Bronchial smooth muscle cell (primary cell): ENCODE measurements around the gene SCCPDH. TPM values are rescaled to one million over a fixed set of nuclear protein-coding genes. Genes with fewer than 3 reads are reported as not detected.

Source experiments
- total RNA-seq: library from RNA; depleted of rRNA; stranded (reverse); fragments of >200 nt; gene quantifications from 2 replicates; pipeline ENCODE4 v1.2.1, GENCODE V29; 2014

SCCPDH gene, protein sequence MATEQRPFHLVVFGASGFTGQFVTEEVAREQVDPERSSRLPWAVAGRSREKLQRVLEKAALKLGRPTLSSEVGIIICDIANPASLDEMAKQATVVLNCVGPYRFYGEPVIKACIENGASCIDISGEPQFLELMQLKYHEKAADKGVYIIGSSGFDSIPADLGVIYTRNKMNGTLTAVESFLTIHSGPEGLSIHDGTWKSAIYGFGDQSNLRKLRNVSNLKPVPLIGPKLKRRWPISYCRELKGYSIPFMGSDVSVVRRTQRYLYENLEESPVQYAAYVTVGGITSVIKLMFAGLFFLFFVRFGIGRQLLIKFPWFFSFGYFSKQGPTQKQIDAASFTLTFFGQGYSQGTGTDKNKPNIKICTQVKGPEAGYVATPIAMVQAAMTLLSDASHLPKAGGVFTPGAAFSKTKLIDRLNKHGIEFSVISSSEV
- total RNA-seq, result 40.8 and 45.2 TPM in 2 replicates

DNA sequence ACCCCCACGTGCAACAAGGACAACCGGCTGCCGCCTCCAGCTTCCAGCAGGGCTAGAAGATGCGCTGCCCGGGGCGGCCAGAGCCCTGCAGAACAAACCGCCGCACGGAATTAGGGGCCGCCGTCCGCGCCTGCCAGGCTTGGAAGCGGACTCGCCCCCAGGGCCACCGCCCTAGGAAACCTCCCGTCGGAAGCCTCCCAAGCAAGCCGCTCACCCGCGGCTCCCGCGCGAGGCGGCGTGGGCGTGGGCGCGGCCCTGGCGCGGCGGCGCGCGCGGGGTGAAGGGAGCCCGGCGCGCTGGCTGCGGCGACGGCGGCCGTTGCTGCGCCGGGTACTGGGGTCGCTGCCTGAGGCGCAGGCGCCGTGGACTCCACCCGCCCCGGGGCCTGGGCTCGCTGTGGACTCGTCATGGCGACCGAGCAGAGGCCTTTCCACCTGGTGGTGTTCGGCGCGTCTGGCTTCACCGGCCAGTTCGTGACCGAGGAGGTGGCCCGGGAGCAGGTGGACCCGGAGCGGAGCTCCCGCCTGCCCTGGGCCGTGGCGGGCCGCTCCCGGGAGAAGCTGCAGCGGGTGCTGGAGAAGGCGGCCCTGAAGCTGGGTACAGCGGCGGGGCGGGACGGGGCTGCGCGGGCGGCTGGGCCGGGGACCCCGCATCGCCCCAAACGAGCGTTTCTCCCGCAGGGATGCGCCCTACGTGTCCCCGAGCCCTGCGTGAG lies at the start of gene SCCPDH:
Gene SCCPDH, plus strand, starts transcription at position 394 of the 715 bp plus-strand sequence. Its CDS starts 14 bp downstream, at position 408.

Other genes with a start within 250 kb of the SCCPDH start
- 45.6 and 58.2 TPM in 2 replicates for gene SMYD3, start 217.1 kb upstream of the SCCPDH start, total RNA-seq
- gene TFB2M, start 158.1 kb upstream of the SCCPDH start, total RNA-seq, result 6.6 and 11.7 TPM in 2 replicates
- gene CNST, start 158.0 kb upstream of the SCCPDH start, total RNA-seq, result 10.6 and 14.3 TPM in 2 replicates
- 13.4 and 14.9 TPM in 2 replicates for gene AHCTF1, start 207.5 kb downstream of the SCCPDH start, total RNA-seq